ENCODE results near the gene APBA2. TPM values are rescaled to one million over a fixed set of nuclear protein-coding genes. Genes with fewer than 3 reads are reported as not detected.

Gene APBA2
- total and polyA plus RNA-seq, 2 of the 13 experiments (the other 11 are each of a cell fraction or from before 2014, with no cell fraction given) = 0.62 to 2.3 TPM

- no peak for TF ChIP-seq HOXA5 (CRISPR knock-in tag; IDR thresholded peaks at IDR 0.05)
- no peak for TF ChIP-seq MXD4 (CRISPR knock-in tag; IDR thresholded peaks at IDR 0.05)
- no peak for TF ChIP-seq ZNF567 (CRISPR knock-in tag; IDR thresholded peaks at IDR 0.05; ENCODE audit: borderline replicate concordance)
- TF ChIP-seq TRIM24 (CRISPR knock-in tag; IDR thresholded peaks at IDR 0.05) = no peak
- TF ChIP-seq SRF (IDR thresholded peaks at IDR 0.05; ENCODE audit: low read depth, low read length) = no peak
- no peak for TF ChIP-seq CBFB (CRISPR knock-in tag; IDR thresholded peaks at IDR 0.05)
- TF ChIP-seq ZNF543 (CRISPR knock-in tag; IDR thresholded peaks at IDR 0.05) = no peak
- no peak overlapping the region for H3K4me3 ChIP-seq (replicated peaks in 1 of 3; ENCODE audit: insufficient read depth in 1 of 3, low read depth in 2 of 3, low read length in 3 of 3)
- no peak for ATAC-seq
- BruUV-seq (replicated peaks) = no TSS peak
- H3K9me3 ChIP-seq (ENCODE audit: low read length) = no peaks in the 10 kb centered on the region
- no peak overlapping the region for H3K9ac ChIP-seq (ENCODE audit: insufficient read depth, low read depth, low read length)
- H3K4me2 ChIP-seq (ENCODE audit: low read depth, low read length) = no peak overlapping the region
- ChIA-PET POLR2A (no interaction called here), CTCF (ENCODE audit: low intra/inter-chr PET ratio, low total read pairs) (no interaction called here)
- no peaks in the 10 kb centered on the region for H3K4me1 ChIP-seq (ENCODE audit: insufficient read depth, low read length)
- DNase-seq (ENCODE audit: low spot score) = no peak
- no peaks in the 10 kb centered on the region for H3K27me3 ChIP-seq (ENCODE audit: control insufficient read depth in 1 of 2, insufficient read depth in 2 of 2, low read length in 2 of 2)
- H3K27ac ChIP-seq (ENCODE audit: extremely low read length, insufficient read depth, low read length) = no peak overlapping the region
- no peak for FAIRE-seq
- intact Hi-C loops (cut with micrococcal nuclease; ENCODE audit: unreplicated experiment) = no loop called here
- no peak overlapping the region for H2AFZ ChIP-seq (ENCODE audit: low read length)
- no peaks in the 10 kb centered on the region for H4K20me1 ChIP-seq (ENCODE audit: insufficient read depth, low read length)
- 38% methylated on average over 2 of the region's 2 CpGs for WGBS (ENCODE audit: low lambda C conversion rate)
- H3K36me3 ChIP-seq (replicated peaks in 1 of 2; ENCODE audit: control insufficient read depth in 1 of 2, insufficient read depth in 2 of 2, low read length in 2 of 2) = no peaks in the 10 kb centered on the region
- H3K79me2 ChIP-seq (ENCODE audit: insufficient read depth, low read length) = no peaks in the 10 kb centered on the region
- in situ Hi-C loops (cut with HindIII; ENCODE audit: extremely low pct_ligation_motif_present, low pct_unique_long_range_greater_than_20kb) = no loop called here
These were observed 123.1 kb downstream of the APBA2 start for GRCh38 chr15:29008846-29009245.

- CTCF ChIA-PET (ENCODE audit: low intra/inter-chr PET ratio, low total read pairs) = no interaction called here
- no peak for DNase-seq (ENCODE audit: low spot score)
- intact Hi-C loops (cut with micrococcal nuclease; ENCODE audit: unreplicated experiment) = no loop called here
- FAIRE-seq = no peak
- Histone ChIP-seq H3K4me2 (ENCODE audit: low read depth, low read length) (no peak overlapping the region), H3K36me3 (replicated peaks in 1 of 2; ENCODE audit: control insufficient read depth in 1 of 2, insufficient read depth in 2 of 2, low read length in 2 of 2) (no peaks in the 10 kb centered on the region), H3K4me1 (ENCODE audit: insufficient read depth, low read length) (no peaks in the 10 kb centered on the region), H3K27me3 (ENCODE audit: control insufficient read depth in 1 of 2, insufficient read depth in 2 of 2, low read length in 2 of 2) (no peaks in the 10 kb centered on the region), H2AFZ (ENCODE audit: low read length) (no peak overlapping the region), H4K20me1 (ENCODE audit: insufficient read depth, low read length) (no peaks in the 10 kb centered on the region), H3K4me3 (replicated peaks in 1 of 3; ENCODE audit: insufficient read depth in 1 of 3, low read depth in 2 of 3, low read length in 3 of 3) (no peak overlapping the region), H3K79me2 (ENCODE audit: insufficient read depth, low read length) (no peaks in the 10 kb centered on the region), H3K9ac (ENCODE audit: insufficient read depth, low read depth, low read length) (no peak overlapping the region), H3K27ac (ENCODE audit: extremely low read length, insufficient read depth, low read length) (no peak overlapping the region), H3K9me3 (ENCODE audit: low read length) (no peaks in the 10 kb centered on the region)
- POLR2A ChIA-PET = no interaction called here
- in situ Hi-C loops (cut with HindIII; ENCODE audit: extremely low pct_ligation_motif_present, low pct_unique_long_range_greater_than_20kb) = no loop called here
- no TSS peak for BruUV-seq (replicated peaks)
- ATAC-seq = no peak
- WGBS (ENCODE audit: low lambda C conversion rate) = 24% methylated on average over 2 of the region's 2 CpGs
- no peak for TF ChIP-seq ZNF329 (CRISPR knock-in tag; IDR thresholded peaks at IDR 0.05; ENCODE audit: low read depth)
- no peak for TF ChIP-seq ZNF512B (CRISPR knock-in tag; IDR thresholded peaks at IDR 0.05; ENCODE audit: borderline replicate concordance)
- TF ChIP-seq MAFK (conservative IDR thresholded peaks at IDR 0.05 in 1 of 2, IDR thresholded peaks at IDR 0.05 in 1 of 2; ENCODE audit: low read length in 2 of 2) = peak; percentile 37 to 60; a peak in 2 of 4 replicates
- no peak for TF ChIP-seq HNRNPUL1 (IDR thresholded peaks at IDR 0.05; ENCODE audit: low read depth, low read length)
- TF ChIP-seq, protein P1, sequence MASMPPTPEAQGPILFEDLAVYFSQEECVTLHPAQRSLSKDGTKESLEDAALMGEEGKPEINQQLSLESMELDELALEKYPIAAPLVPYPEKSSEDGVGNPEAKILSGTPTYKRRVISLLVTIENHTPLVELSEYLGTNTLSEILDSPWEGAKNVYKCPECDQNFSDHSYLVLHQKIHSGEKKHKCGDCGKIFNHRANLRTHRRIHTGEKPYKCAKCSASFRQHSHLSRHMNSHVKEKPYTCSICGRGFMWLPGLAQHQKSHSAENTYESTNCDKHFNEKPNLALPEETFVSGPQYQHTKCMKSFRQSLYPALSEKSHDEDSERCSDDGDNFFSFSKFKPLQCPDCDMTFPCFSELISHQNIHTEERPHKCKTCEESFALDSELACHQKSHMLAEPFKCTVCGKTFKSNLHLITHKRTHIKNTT (CRISPR knock-in tag; IDR thresholded peaks at IDR 0.05) = no peak
- no peak for TF ChIP-seq SMYD3 (CRISPR knock-in tag; IDR thresholded peaks at IDR 0.05)
- TF ChIP-seq SKI (IDR thresholded peaks at IDR 0.05; ENCODE audit: partially characterized antibody) = no peak
- TF ChIP-seq PRMT3 (CRISPR knock-in tag; IDR thresholded peaks at IDR 0.05; ENCODE audit: borderline replicate concordance, low read depth) = no peak
- no peak for TF ChIP-seq ZNF431 (CRISPR knock-in tag; IDR thresholded peaks at IDR 0.05; ENCODE audit: borderline replicate concordance, low read depth)
These were observed 126.3 kb downstream of the APBA2 start for GRCh38 chr15:29012097-29012496.

Measured in HepG2 (cell line).